PFSK-1 (cell line): ENCODE measurements around the gene FAM83D.

Experiments
- FOXP2 ChIP-seq: optimal IDR thresholded peaks from 2 replicates; pipeline ENCODE3; 2011; ENCODE audit warnings: borderline replicate concordance, control low read depth, inconsistent platforms; ENCODE audit not compliant: insufficient read depth; ENCODE audit errors: extremely low read length, extremely low read depth
- POLR2AphosphoS5 ChIP-seq: IDR thresholded peaks from 2 replicates; pipeline ENCODE4 v1.6.1; 2012; ENCODE audit warnings: low read depth, mild to moderate bottlenecking, control low read depth, low read length, moderate library complexity
- SIN3A ChIP-seq: IDR thresholded peaks from 2 replicates; pipeline ENCODE4 v1.6.1; 2012; ENCODE audit warnings: mild to moderate bottlenecking, low read length, moderate library complexity, borderline replicate concordance; ENCODE audit not compliant: insufficient read depth
- TAF1 ChIP-seq: IDR thresholded peaks from 2 replicates; pipeline ENCODE4 v1.6.1; 2012; ENCODE audit warnings: low read length, control low read depth, borderline replicate concordance; ENCODE audit not compliant: insufficient read depth
- TF ChIP-seq, protein P1 (sequence below), 2 experiments: IDR thresholded peaks; 2 replicates each; pipeline versions ENCODE4 v1.6.1 to v1.8.0; 2011 to 2012; ENCODE audit warnings: low read depth in 2 of 2, low read length in 2 of 2, control low read depth in 1 of 2, inconsistent platforms in 1 of 2, mild to moderate bottlenecking in 1 of 2, moderate library complexity in 1 of 2; ENCODE audit not compliant: insufficient read depth in 1 of 2

The FAM83D gene

DNA sequence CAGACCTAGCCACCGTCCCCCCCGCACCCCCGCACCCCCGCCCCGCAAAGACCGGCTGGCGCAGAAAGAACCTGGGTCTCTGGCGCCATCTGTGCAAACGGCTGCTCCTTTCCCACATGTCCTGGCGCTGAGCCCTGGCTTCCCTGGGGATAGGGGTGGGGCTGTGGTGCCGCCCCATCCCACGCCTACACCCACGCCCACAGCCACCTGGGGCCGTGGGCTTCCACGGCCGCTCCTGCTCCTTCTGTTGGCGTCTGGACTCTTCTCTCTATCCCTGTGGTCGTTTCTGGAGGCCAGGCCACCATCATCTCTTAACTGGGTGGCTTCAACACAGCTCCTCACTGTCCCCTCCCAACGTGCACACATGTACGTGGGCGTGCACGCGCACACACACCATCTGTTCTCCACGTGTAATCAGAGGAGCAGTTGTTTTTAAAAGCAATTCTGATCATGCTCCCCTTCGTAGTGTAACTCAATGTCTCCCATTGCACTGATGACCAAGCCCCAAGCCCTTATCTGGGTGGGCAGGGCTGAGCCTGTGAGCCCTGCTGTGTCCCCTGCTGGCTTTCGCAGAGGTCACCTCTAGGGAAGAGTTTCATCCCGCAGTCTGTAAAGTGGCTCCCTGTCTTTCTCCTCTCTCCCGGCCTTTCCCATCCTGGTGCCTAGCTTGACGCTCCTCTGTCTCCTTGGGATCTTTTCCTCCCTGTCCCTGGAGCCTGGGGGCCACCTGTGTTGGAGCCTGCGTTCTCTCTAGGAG is 31.9 kb upstream of the FAM83D start:
- TF ChIP-seq SIN3A = no peak
- no peak for TF ChIP-seq FOXP2
- TF ChIP-seq, protein P1, sequence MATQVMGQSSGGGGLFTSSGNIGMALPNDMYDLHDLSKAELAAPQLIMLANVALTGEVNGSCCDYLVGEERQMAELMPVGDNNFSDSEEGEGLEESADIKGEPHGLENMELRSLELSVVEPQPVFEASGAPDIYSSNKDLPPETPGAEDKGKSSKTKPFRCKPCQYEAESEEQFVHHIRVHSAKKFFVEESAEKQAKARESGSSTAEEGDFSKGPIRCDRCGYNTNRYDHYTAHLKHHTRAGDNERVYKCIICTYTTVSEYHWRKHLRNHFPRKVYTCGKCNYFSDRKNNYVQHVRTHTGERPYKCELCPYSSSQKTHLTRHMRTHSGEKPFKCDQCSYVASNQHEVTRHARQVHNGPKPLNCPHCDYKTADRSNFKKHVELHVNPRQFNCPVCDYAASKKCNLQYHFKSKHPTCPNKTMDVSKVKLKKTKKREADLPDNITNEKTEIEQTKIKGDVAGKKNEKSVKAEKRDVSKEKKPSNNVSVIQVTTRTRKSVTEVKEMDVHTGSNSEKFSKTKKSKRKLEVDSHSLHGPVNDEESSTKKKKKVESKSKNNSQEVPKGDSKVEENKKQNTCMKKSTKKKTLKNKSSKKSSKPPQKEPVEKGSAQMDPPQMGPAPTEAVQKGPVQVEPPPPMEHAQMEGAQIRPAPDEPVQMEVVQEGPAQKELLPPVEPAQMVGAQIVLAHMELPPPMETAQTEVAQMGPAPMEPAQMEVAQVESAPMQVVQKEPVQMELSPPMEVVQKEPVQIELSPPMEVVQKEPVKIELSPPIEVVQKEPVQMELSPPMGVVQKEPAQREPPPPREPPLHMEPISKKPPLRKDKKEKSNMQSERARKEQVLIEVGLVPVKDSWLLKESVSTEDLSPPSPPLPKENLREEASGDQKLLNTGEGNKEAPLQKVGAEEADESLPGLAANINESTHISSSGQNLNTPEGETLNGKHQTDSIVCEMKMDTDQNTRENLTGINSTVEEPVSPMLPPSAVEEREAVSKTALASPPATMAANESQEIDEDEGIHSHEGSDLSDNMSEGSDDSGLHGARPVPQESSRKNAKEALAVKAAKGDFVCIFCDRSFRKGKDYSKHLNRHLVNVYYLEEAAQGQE (IDR thresholded peaks at IDR 0.05; ENCODE audit: insufficient read depth in 1 of 2, low read depth in 2 of 2, low read length in 2 of 2) = no peak
- TF ChIP-seq TAF1 = no peak

DNA sequence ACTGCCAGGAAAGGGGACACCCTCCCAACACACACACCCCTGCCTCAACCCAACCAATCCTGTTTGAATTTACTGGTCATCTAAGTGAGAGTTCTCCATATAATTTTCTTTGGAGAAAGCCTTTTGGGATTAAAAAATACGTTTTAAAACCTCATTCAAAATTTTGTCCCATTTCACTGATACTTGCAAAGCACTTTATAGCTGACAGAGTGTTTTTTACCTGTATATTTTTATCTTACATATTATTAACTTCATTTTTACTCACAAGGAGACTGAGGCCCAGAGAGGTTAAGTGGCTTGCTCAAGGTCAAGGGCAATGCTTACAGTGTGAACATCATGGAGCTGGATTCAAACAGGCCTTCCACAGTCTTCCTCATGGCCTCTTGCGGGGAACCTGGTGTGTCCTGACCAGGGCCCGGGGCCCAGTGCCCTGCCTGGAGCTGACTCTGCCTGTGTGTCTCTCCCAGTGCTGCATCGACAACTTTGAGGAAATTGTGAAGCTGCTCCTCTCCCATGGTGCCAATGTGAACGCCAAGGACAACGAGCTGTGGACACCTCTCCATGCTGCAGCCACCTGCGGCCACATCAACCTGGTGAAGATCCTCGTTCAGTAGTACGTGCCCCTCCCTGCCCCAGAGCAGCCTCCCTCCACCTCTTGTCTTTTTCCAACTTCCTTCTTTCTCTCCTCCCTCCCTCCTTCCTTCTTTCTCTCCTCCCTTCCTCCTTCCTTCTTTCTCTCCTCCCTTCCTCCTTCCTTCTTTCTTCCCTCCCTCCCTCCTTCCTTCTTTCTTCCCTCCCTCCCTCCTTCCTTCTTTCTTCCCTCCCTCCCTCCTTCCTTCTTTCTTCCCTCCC is 30.9 kb upstream of the FAM83D start:
- TF ChIP-seq POLR2AphosphoS5 (no peak), TAF1 (no peak), FOXP2 (no peak), SIN3A (no peak)
- TF ChIP-seq, protein P1 (IDR thresholded peaks at IDR 0.05; ENCODE audit: insufficient read depth in 1 of 2, low read depth in 2 of 2, low read length in 2 of 2) = no peak

DNA sequence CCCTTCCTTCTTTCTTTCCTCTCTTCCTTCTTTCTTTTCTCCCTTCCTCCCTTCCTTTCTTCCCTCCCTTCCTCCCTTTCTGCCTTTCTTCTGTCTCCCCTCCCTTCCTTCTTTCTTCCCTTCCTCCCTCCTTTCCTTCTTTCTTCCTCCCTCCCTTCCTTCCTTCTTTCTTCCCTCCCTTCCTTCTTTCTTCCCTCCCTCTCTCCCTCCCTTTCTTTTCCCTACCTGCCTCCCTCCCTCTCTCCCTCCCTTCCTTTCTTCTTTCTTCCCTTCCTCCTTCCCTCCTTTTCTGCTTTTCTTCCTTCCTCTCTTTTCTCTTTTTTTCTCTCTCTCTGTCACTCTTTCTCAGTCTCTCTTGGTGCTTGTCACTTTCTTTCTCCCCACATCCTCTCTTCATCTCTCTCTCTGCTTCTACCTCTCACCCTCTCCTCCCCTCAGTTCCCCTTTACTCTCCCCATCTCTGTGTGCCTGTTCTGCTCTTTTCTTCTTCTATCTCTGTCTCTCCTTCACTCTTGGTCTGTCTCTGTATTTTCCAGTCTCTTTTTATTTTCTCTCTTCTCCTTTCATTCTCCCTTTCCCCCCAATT is 30.1 kb upstream of the FAM83D start:
- TF ChIP-seq FOXP2 (no peak), POLR2AphosphoS5 (no peak), TAF1 (no peak), SIN3A (no peak)
- TF ChIP-seq, protein P1 (IDR thresholded peaks at IDR 0.05; ENCODE audit: insufficient read depth in 1 of 2, low read depth in 2 of 2, low read length in 2 of 2) = no peak

DNA sequence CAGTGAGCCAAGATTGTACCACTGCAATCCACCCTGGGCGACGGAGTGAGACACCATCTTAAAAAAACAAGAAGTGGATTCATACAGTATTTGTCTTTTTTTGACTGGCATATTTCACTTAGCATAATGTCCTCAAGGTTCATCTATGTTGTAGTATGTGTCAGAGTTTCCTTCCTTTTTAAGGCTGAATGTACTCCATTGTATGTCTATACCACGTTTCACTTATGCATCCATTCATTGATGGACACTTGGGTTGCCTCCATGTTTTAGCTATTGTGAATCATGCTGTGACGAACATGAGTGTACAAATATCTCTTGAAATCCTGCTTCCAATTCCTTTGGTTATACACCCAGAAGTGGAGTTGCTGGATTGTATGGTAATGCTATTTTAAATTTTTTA is 28.9 kb upstream of the FAM83D start:
- TF ChIP-seq SIN3A (no peak), FOXP2 (no peak), POLR2AphosphoS5 (no peak), TAF1 (no peak)
- TF ChIP-seq, protein P1 (IDR thresholded peaks at IDR 0.05; ENCODE audit: insufficient read depth in 1 of 2, low read depth in 2 of 2, low read length in 2 of 2) = no peak
